ENCODE data around the gene CDC6.

Gene CDC6

GRCh38 chr17:40309031-40309948 is 21.6 kb downstream of the CDC6 start, which contains the start of gene RARA:
Gene RARA (plus strand): TSS chr17:40309180. CDS start chr17:40331219, 22,039 bp downstream.
- no peaks in the 10 kb centered on the region for H3K27me3 ChIP-seq (ENCODE audit: control insufficient read depth in 5 of 5, insufficient read depth in 4 of 5, low read length in 5 of 5)
- no peaks in the 10 kb centered on the region for H3K36me3 ChIP-seq (ENCODE audit: control insufficient read depth in 5 of 5, insufficient read depth in 5 of 5, low read length in 5 of 5)
- no peaks in the 10 kb centered on the region for H3K9me3 ChIP-seq (ENCODE audit: control insufficient read depth in 5 of 5, low read length in 5 of 5)
- H3K9ac ChIP-seq (ENCODE audit: low read length in 5 of 5), result peak within 1 kb of the TSS; percentile 5 to 72 (median 68)
- H3K27ac ChIP-seq (ENCODE audit: low read depth, low read length), result peak within 1 kb of the TSS; percentile 93
- H3K4me3 ChIP-seq (ENCODE audit: low read depth in 1 of 5, low read length in 5 of 5), result peak within 1 kb of the TSS; percentile 63 to 78 (median 64)
- peaks cover 50 to 86% (median 81%) of the 10 kb centered on the region in 5 donors for H3K4me1 ChIP-seq (ENCODE audit: control insufficient read depth in 5 of 5, insufficient read depth in 5 of 5, low read length in 5 of 5)

- H3K27me3 ChIP-seq (ENCODE audit: control insufficient read depth in 5 of 5, insufficient read depth in 4 of 5, low read length in 5 of 5), result no peaks in the 10 kb centered on the region
- no peaks in the 10 kb centered on the region for H3K36me3 ChIP-seq (ENCODE audit: control insufficient read depth in 5 of 5, insufficient read depth in 5 of 5, low read length in 5 of 5)
- peaks cover 48 to 86% (median 83%) of the 10 kb centered on the region in 5 donors for H3K4me1 ChIP-seq (ENCODE audit: control insufficient read depth in 5 of 5, insufficient read depth in 5 of 5, low read length in 5 of 5)
- H3K9me3 ChIP-seq (ENCODE audit: control insufficient read depth in 5 of 5, low read length in 5 of 5), result no peaks in the 10 kb centered on the region
- peak overlapping the region; percentile 88 for H3K27ac ChIP-seq (ENCODE audit: low read depth, low read length)
- H3K9ac ChIP-seq (ENCODE audit: low read length in 5 of 5), result peak overlapping the region in 3 of 5 donors; percentile 20 to 72 (median 54)
- H3K4me3 ChIP-seq (ENCODE audit: low read depth in 1 of 5, low read length in 5 of 5), result peak overlapping the region in 4 of 5 donors; percentile 63 to 78 (median 66)
These were observed 22.4 kb downstream of the CDC6 start for GRCh38 chr17:40309949-40310510.

- peak overlapping the region; percentile 23 to 72 (median 56) for H3K9ac ChIP-seq (ENCODE audit: low read length in 5 of 5)
- H3K4me1 ChIP-seq (ENCODE audit: control insufficient read depth in 5 of 5, insufficient read depth in 5 of 5, low read length in 5 of 5), result peaks cover 49 to 95% (median 91%) of the 10 kb centered on the region in 5 donors
- no peaks in the 10 kb centered on the region for H3K9me3 ChIP-seq (ENCODE audit: control insufficient read depth in 5 of 5, low read length in 5 of 5)
- H3K4me3 ChIP-seq (ENCODE audit: low read depth in 1 of 5, low read length in 5 of 5), result peak overlapping the region in 1 of 5 donors; percentile 9
- no peaks in the 10 kb centered on the region for H3K36me3 ChIP-seq (ENCODE audit: control insufficient read depth in 5 of 5, insufficient read depth in 5 of 5, low read length in 5 of 5)
- no peaks in the 10 kb centered on the region for H3K27me3 ChIP-seq (ENCODE audit: control insufficient read depth in 5 of 5, insufficient read depth in 4 of 5, low read length in 5 of 5)
- peak overlapping the region; percentile 88 for H3K27ac ChIP-seq (ENCODE audit: low read depth, low read length)
These were observed 23.3 kb downstream of the CDC6 start for GRCh38 chr17:40310882-40311391.

- Histone ChIP-seq H3K4me1 (ENCODE audit: control insufficient read depth in 5 of 5, insufficient read depth in 5 of 5, low read length in 5 of 5) (peaks cover 51 to 96% (median 93%) of the 10 kb centered on the region in 5 donors), H3K27ac (ENCODE audit: low read depth, low read length) (peak overlapping the region; percentile 88), H3K4me3 (ENCODE audit: low read depth in 1 of 5, low read length in 5 of 5) (peak overlapping the region in 1 of 5 donors; percentile 9), H3K9me3 (ENCODE audit: control insufficient read depth in 5 of 5, low read length in 5 of 5) (no peaks in the 10 kb centered on the region), H3K27me3 (ENCODE audit: control insufficient read depth in 5 of 5, insufficient read depth in 4 of 5, low read length in 5 of 5) (no peaks in the 10 kb centered on the region), H3K9ac (ENCODE audit: low read length in 5 of 5) (peak overlapping the region in 3 of 5 donors; percentile 40 to 72 (median 59)), H3K36me3 (ENCODE audit: control insufficient read depth in 5 of 5, insufficient read depth in 5 of 5, low read length in 5 of 5) (no peaks in the 10 kb centered on the region)
These were observed 23.9 kb downstream of the CDC6 start for GRCh38 chr17:40311575-40311974.

GRCh38 chr17:40312131-40312731 is 24.6 kb downstream of the CDC6 start:
- peak overlapping the region in 3 of 5 donors; percentile 4 to 14 (median 9) for H3K4me3 ChIP-seq (ENCODE audit: low read depth in 1 of 5, low read length in 5 of 5)
- peak overlapping the region in 4 of 5 donors; percentile 19 to 72 (median 47) for H3K9ac ChIP-seq (ENCODE audit: low read length in 5 of 5)
- no peaks in the 10 kb centered on the region for H3K36me3 ChIP-seq (ENCODE audit: control insufficient read depth in 5 of 5, insufficient read depth in 5 of 5, low read length in 5 of 5)
- peaks cover 51 to 96% (median 93%) of the 10 kb centered on the region in 5 donors for H3K4me1 ChIP-seq (ENCODE audit: control insufficient read depth in 5 of 5, insufficient read depth in 5 of 5, low read length in 5 of 5)
- peak overlapping the region; percentile 88 for H3K27ac ChIP-seq (ENCODE audit: low read depth, low read length)
- no peaks in the 10 kb centered on the region for H3K27me3 ChIP-seq (ENCODE audit: control insufficient read depth in 5 of 5, insufficient read depth in 4 of 5, low read length in 5 of 5)
- no peaks in the 10 kb centered on the region for H3K9me3 ChIP-seq (ENCODE audit: control insufficient read depth in 5 of 5, low read length in 5 of 5)

GRCh38 chr17:40312893-40313667 is 25.4 kb downstream of the CDC6 start:
- H3K27me3 ChIP-seq (ENCODE audit: control insufficient read depth in 5 of 5, insufficient read depth in 4 of 5, low read length in 5 of 5), result peaks cover 0 to 4% (median 0%) of the 10 kb centered on the region in 5 donors
- H3K9me3 ChIP-seq (ENCODE audit: control insufficient read depth in 5 of 5, low read length in 5 of 5), result no peaks in the 10 kb centered on the region
- no peaks in the 10 kb centered on the region for H3K36me3 ChIP-seq (ENCODE audit: control insufficient read depth in 5 of 5, insufficient read depth in 5 of 5, low read length in 5 of 5)
- H3K27ac ChIP-seq (ENCODE audit: low read depth, low read length), result peak overlapping the region; percentile 88
- H3K4me3 ChIP-seq (ENCODE audit: low read depth in 1 of 5, low read length in 5 of 5), result peak overlapping the region in 2 of 5 donors; percentile 13 to 14
- H3K4me1 ChIP-seq (ENCODE audit: control insufficient read depth in 5 of 5, insufficient read depth in 5 of 5, low read length in 5 of 5), result peaks cover 53 to 94% (median 91%) of the 10 kb centered on the region in 5 donors
- peak overlapping the region in 2 of 5 donors; percentile 19 to 25 for H3K9ac ChIP-seq (ENCODE audit: low read length in 5 of 5)

- H3K36me3 ChIP-seq (ENCODE audit: control insufficient read depth in 5 of 5, insufficient read depth in 5 of 5, low read length in 5 of 5), result no peaks in the 10 kb centered on the region
- H3K27ac ChIP-seq (ENCODE audit: low read depth, low read length), result peak overlapping the region; percentile 88
- no peak overlapping the region for H3K4me3 ChIP-seq (ENCODE audit: low read depth in 1 of 5, low read length in 5 of 5)
- no peak overlapping the region for H3K9ac ChIP-seq (ENCODE audit: low read length in 5 of 5)
- H3K4me1 ChIP-seq (ENCODE audit: control insufficient read depth in 5 of 5, insufficient read depth in 5 of 5, low read length in 5 of 5), result peaks cover 45 to 94% (median 86%) of the 10 kb centered on the region in 5 donors
- peaks cover 0 to 4% (median 0%) of the 10 kb centered on the region in 5 donors for H3K27me3 ChIP-seq (ENCODE audit: control insufficient read depth in 5 of 5, insufficient read depth in 4 of 5, low read length in 5 of 5)
- H3K9me3 ChIP-seq (ENCODE audit: control insufficient read depth in 5 of 5, low read length in 5 of 5), result no peaks in the 10 kb centered on the region
These were observed 26.2 kb downstream of the CDC6 start for GRCh38 chr17:40313668-40314583.

- Histone ChIP-seq H3K27ac (ENCODE audit: low read depth, low read length) (no peak overlapping the region), H3K36me3 (ENCODE audit: control insufficient read depth in 5 of 5, insufficient read depth in 5 of 5, low read length in 5 of 5) (no peaks in the 10 kb centered on the region), H3K4me1 (ENCODE audit: control insufficient read depth in 5 of 5, insufficient read depth in 5 of 5, low read length in 5 of 5) (peaks cover 43 to 94% (median 86%) of the 10 kb centered on the region in 5 donors), H3K9me3 (ENCODE audit: control insufficient read depth in 5 of 5, low read length in 5 of 5) (no peaks in the 10 kb centered on the region), H3K27me3 (ENCODE audit: control insufficient read depth in 5 of 5, insufficient read depth in 4 of 5, low read length in 5 of 5) (peaks cover 0 to 4% (median 0%) of the 10 kb centered on the region in 5 donors), H3K9ac (ENCODE audit: low read length in 5 of 5) (no peak overlapping the region), H3K4me3 (ENCODE audit: low read depth in 1 of 5, low read length in 5 of 5) (no peak overlapping the region)
These were observed 26.9 kb downstream of the CDC6 start for GRCh38 chr17:40314584-40314956.

Measured in subcutaneous abdominal adipose tissue (tissue), 5 donors.